NCI-H2029 treated with DMSO at 0.1 percent for 48 hours (cell line): Measurements from ENCODE around the gene CNN1.
A peak's percentile ranks its signal among the peaks of the same experiment; 100 is the strongest.
"Not testable (repeated sequence)": the region's sequence is repeated elsewhere in the genome, so short reads cannot be mapped to it uniquely, and the experiment has no call there.

Experiments
- DNase-seq: peaks from one replicate; lab custom pipeline; 2025; lab: John Stamatoyannopoulos, UW

The CNN1 gene

DNA sequence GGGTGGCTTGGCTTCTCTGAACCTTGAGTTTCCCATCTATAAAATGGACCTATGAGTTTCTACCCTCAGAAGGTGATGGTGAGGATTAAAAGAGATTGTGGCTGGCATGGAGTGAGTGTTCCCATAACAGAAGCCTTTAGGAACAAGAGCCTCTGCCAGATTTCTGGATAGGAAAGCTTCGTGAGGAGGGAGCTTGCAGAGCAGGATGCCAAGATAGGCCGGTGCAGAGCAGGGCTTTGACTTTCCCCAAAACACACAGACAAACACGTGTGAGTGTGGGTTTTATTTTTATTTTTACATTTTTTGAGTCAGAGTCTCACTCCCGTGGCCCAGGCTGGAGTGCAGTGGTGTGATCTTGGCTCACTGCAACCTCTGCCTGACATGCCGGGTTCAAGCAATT is 3.7 kb upstream of the CNN1 start:
- DNase-seq = no peak

- peak; percentile 37 for DNase-seq
Measured at GRCh38 chr19:11535792-11536595, 2.7 kb upstream of the CNN1 start.

- DNase-seq = no peak
Measured at GRCh38 chr19:11539495-11540365, 1.1 kb downstream of the CNN1 start.

- no peak for DNase-seq
Measured at GRCh38 chr19:11540645-11541044, 2.0 kb downstream of the CNN1 start.

DNA sequence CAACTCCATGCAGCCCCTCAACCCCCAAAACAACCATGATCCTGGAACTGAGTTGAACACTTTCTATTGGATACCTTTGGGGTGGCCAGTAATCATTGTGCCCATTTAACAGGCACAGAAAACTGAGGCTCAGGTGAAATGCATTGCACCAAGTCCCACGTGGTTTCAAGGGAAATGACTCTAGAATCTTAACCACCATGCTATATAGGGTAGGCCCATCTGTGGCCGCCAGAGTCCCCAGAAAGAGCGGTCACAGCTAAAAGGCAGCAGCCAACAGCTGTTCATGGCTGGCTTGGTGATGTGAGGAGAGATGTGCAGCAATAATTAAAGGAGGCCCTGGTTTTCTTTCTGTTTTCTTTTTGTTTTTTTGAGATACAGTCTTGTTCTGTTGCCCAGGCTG is 2.6 kb downstream of the CNN1 start:
- no peak for DNase-seq

DNA sequence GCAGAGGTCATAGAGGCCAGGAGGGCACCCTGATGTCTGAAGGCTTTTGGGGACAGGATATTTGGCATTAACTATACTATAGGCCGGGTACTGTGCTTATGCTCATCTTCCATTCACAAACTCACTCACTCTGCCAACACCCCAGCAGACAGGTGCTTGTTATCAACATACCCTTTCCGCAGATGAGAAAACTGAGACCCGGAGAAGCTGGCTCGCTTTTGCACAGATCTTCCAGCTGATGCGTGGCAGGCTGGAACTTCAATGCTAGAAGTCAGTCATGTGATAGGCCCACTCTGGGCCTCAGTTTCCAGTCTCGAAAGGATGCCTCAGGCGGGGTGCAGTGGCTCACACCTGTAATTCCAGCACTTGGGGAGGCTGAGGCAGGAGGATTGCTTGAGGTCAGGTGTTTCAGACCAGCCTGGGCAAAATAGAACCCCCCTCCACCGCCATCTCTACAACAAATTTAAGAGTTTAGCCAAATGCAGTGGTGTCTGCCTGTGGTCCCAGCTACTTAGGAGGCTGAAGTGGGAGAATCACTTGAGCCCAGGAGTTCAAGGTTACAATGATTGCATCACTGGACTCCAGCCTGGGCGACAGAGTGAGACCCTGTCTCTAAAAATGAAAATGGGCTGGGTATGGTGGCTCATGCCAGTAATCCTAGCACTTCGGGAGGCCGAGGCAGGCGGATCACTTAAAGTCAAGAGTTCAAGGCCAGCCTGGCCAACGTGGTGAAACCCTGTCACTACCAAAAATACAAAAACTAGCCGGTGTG is 9.5 kb downstream of the CNN1 start:
- DNase-seq = no peak

GRCh38 chr19:11549386-11549953 is 10.8 kb downstream of the CNN1 start:
- DNase-seq = no peak

- DNase-seq = no peak
Measured at GRCh38 chr19:11550265-11550664, 11.6 kb downstream of the CNN1 start.

DNA sequence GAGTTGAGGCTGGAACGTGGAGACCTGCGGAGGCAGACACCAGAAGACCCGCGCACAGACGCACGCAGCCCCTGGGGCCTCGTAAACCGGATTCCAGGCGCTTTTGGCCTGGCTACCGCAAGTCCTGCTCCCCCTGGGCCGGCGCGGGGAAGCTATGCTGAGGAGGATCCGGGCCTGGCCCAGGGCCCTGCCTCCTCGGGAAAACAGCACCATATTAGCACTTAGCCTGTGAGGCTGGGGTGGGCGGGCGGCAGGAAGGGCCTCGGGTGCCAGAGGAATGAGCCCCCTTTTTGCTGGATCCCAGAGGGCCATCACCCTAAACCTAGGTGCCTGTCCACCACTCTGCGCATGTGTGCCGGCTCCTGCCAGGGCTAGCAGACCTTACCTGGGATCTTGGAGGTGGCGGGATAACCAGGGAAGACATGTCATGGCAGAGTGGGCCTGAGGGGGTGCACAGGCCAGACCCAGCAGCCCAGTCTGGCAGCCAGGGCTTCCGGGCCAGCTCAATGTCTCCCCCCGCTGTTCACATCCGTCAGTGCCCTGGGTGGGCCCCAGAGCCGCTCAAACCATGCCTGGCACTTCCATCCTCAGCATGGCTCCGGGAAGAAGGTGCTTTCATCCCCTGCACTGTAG is 13.1 kb downstream of the CNN1 start:
- DNase-seq = no peak

DNA sequence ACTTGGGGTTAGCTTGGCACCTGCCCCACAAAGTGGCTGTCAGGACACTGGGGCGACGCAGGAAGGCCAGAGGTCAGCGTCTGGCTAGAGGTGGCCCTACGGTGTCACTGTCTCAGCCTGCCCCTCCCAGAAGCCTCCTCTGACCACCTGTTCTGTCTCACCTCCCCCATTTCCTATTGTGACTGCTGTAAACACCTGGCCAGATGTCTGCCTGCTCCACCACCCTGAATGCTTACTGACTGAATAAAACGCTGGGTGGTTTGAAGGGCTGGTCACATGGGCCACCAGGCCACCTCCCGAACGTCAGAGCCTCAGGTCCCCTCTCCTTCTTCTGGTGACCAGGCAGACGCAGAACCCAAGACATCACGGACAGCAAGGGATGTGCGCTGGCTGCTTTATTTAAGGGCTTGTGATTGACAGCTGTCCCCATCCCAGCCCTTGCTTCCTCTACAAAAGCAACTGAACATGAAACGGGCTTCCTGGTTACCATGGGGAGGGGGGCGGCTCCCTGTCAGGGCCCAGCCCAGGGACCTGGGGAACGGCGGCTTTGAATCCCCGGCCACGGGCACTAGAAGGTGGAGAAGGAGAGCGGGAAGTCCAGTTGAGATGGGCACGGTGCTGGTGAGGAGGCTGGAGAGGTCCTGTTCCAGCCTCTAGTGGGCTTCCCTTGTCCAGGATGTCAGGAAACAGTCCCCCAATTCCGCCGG is 14.2 kb downstream of the CNN1 start:
- no peak for DNase-seq

DNA sequence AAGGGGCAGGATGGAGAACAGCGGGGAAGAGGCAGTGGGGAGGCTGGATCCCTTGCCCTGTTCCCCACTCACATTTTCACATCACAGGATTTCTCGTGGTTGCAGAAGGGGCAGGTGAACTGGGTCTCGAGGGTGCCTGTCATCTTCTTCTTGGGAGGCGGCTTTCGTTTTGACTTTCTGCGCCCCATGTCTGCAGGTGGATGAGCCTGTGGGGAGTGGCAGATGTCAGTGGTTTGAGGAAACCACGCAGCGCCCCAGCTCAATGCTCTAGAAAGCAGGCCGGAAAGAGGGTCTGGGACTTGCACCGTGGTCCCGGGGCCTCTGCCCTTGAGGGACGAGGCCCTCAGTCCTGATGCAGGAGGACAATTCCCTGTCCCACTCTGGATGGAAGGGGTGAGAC is 15.5 kb downstream of the CNN1 start:
- no peak for DNase-seq

- peak; percentile 28 for DNase-seq
Measured at GRCh38 chr19:11555246-11555645, 16.6 kb downstream of the CNN1 start.

- no peak for DNase-seq
Measured at GRCh38 chr19:11556634-11557420, 18.2 kb downstream of the CNN1 start.

GRCh38 chr19:11558881-11559828 is 20.5 kb downstream of the CNN1 start, which contains the start of gene ELOF1:
TSS of gene ELOF1 (minus strand) at chr19:11559230. CDS start at chr19:11554347, 4,883 bp downstream.
- peak; percentile 84 for DNase-seq

DNA sequence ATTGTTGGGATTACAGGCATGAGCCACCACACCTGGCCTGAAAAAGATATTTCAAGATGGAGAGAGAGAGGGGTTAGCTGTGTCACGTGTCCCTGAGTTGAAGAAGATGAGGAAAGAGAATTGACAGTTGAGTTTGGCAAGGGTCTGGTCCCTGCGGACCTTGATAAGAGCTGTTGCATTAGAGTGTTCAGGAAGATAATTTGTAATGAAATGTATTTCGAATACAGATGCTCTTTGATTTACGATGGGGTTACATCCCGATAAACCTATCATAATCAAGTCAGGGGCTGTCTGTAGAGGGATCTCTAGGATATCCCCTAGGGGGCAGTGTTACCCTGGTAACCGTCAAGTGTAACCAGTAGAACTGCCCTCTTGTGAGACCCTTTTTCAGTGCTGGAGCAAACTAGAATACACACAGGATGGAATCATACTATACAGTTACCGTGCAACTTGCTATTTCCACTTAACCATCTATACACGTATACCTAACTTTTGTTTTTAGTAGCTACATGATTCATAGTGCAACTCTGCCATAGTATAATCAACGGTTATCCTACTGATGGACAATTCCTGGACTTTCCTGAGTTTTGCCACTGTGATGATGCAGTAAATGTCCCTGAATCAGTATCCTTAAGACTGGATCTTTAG is 21.9 kb downstream of the CNN1 start:
- peak; percentile 31 for DNase-seq

- DNase-seq = no peak
Measured at GRCh38 chr19:11563532-11563931, 24.9 kb downstream of the CNN1 start.

GRCh38 chr19:11564082-11564807 is 25.6 kb downstream of the CNN1 start:
- DNase-seq = not testable (repeated sequence)

DNA sequence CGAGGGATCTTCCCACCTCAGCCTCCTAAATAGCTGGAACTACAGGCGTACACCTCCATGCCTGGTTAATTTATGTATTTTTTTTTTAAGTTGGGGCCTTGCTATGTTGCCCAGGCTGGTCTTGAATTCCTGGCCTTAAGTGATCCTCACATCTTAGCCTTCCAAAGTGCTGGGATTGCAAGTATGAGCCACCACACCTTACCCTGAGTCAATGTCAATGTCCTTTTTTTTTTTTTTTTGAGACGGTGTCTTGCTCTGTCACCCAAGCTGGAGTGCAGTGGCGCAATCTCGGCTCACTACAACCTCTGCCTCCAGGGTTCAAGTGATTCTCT is 27.0 kb downstream of the CNN1 start:
- not testable (repeated sequence) for DNase-seq
